ENCODE measurements around the gene MTHFS. TPM values are rescaled to one million over a fixed set of nuclear protein-coding genes. Genes with fewer than 3 reads are reported as not detected.

MTHFS gene
- total and polyA plus RNA-seq, 2 donors (not counting 1 experiment from before 2014, with no cell fraction given) = 9.5 to 21.6 TPM

GRCh38 chr15:79824136-79824701 is 72.6 kb downstream of the MTHFS start:
- Histone ChIP-seq H3K36me3 (ENCODE audit: control insufficient read depth, insufficient read depth, low read length) (no peaks in the 10 kb centered on the region), H3K4me2 (ENCODE audit: extremely low read depth, insufficient read depth, low read length) (no peak overlapping the region), H2AFZ (ENCODE audit: low read length) (no peak overlapping the region), H3K27me3 (ENCODE audit: control insufficient read depth, insufficient read depth, low read length) (no peaks in the 10 kb centered on the region), H3K9ac (ENCODE audit: insufficient read depth, low read length) (no peak overlapping the region), H3K9me3 (ENCODE audit: control insufficient read depth, insufficient read depth, low read depth, low read length) (no peaks in the 10 kb centered on the region), H3K4me3 (replicated peaks in 1 of 4; ENCODE audit: control extremely low read depth in 1 of 4, insufficient read depth in 1 of 4, low read depth in 3 of 4, low read length in 4 of 4) (no peak overlapping the region), H3K4me1 (ENCODE audit: control insufficient read depth, extremely low read depth, insufficient read depth, low read length) (no peaks in the 10 kb centered on the region), H3K27ac (ENCODE audit: insufficient read depth, low read length) (no peak overlapping the region), H4K20me1 (ENCODE audit: control insufficient read depth, extremely low read depth, insufficient read depth, low read length) (no peaks in the 10 kb centered on the region), H3K79me2 (ENCODE audit: control insufficient read depth, insufficient read depth, low read length) (no peaks in the 10 kb centered on the region)
- TF ChIP-seq CTCF (conservative IDR thresholded peaks at IDR 0.05 in 1 of 2, IDR thresholded peaks at IDR 0.05 in 1 of 2; ENCODE audit: low read depth in 1 of 2, low read length in 2 of 2) (no peak), EZH2 (IDR thresholded peaks at IDR 0.05; ENCODE audit: low read length, missing control alignments) (no peak)
- no peak for DNase-seq (ENCODE audit: low read depth in 2 of 2)

GRCh38 chr15:79820820-79821219 is 76.0 kb downstream of the MTHFS start:
- no peak overlapping the region for H2AFZ ChIP-seq (ENCODE audit: low read length)
- no peak overlapping the region for H3K4me3 ChIP-seq (replicated peaks in 1 of 4; ENCODE audit: control extremely low read depth in 1 of 4, insufficient read depth in 1 of 4, low read depth in 3 of 4, low read length in 4 of 4)
- no peaks in the 10 kb centered on the region for H3K27me3 ChIP-seq (ENCODE audit: control insufficient read depth, insufficient read depth, low read length)
- H4K20me1 ChIP-seq (ENCODE audit: control insufficient read depth, extremely low read depth, insufficient read depth, low read length) = no peaks in the 10 kb centered on the region
- H3K9me3 ChIP-seq (ENCODE audit: control insufficient read depth, insufficient read depth, low read depth, low read length) = no peaks in the 10 kb centered on the region
- no peaks in the 10 kb centered on the region for H3K4me1 ChIP-seq (ENCODE audit: control insufficient read depth, extremely low read depth, insufficient read depth, low read length)
- no peak overlapping the region for H3K27ac ChIP-seq (ENCODE audit: insufficient read depth, low read length)
- TF ChIP-seq CTCF (conservative IDR thresholded peaks at IDR 0.05 in 1 of 2, IDR thresholded peaks at IDR 0.05 in 1 of 2; ENCODE audit: low read depth in 1 of 2, low read length in 2 of 2) (no peak), EZH2 (IDR thresholded peaks at IDR 0.05; ENCODE audit: low read length, missing control alignments) (no peak)
- no peak overlapping the region for H3K9ac ChIP-seq (ENCODE audit: insufficient read depth, low read length)
- H3K36me3 ChIP-seq (ENCODE audit: control insufficient read depth, insufficient read depth, low read length) = no peaks in the 10 kb centered on the region
- no peaks in the 10 kb centered on the region for H3K79me2 ChIP-seq (ENCODE audit: control insufficient read depth, insufficient read depth, low read length)
- no peak overlapping the region for H3K4me2 ChIP-seq (ENCODE audit: extremely low read depth, insufficient read depth, low read length)
- DNase-seq (ENCODE audit: low read depth in 2 of 2) = no peak

GRCh38 chr15:79820176-79820575 is 76.6 kb downstream of the MTHFS start:
- Histone ChIP-seq H3K4me3 (replicated peaks in 1 of 4; ENCODE audit: control extremely low read depth in 1 of 4, insufficient read depth in 1 of 4, low read depth in 3 of 4, low read length in 4 of 4) (no peak overlapping the region), H3K4me2 (ENCODE audit: extremely low read depth, insufficient read depth, low read length) (no peak overlapping the region), H3K79me2 (ENCODE audit: control insufficient read depth, insufficient read depth, low read length) (no peaks in the 10 kb centered on the region), H2AFZ (ENCODE audit: low read length) (no peak overlapping the region), H3K9ac (ENCODE audit: insufficient read depth, low read length) (no peak overlapping the region), H3K27ac (ENCODE audit: insufficient read depth, low read length) (no peak overlapping the region), H3K36me3 (ENCODE audit: control insufficient read depth, insufficient read depth, low read length) (no peaks in the 10 kb centered on the region), H3K9me3 (ENCODE audit: control insufficient read depth, insufficient read depth, low read depth, low read length) (no peaks in the 10 kb centered on the region), H3K27me3 (ENCODE audit: control insufficient read depth, insufficient read depth, low read length) (no peaks in the 10 kb centered on the region), H4K20me1 (ENCODE audit: control insufficient read depth, extremely low read depth, insufficient read depth, low read length) (no peaks in the 10 kb centered on the region), H3K4me1 (ENCODE audit: control insufficient read depth, extremely low read depth, insufficient read depth, low read length) (no peaks in the 10 kb centered on the region)
- TF ChIP-seq EZH2 (IDR thresholded peaks at IDR 0.05; ENCODE audit: low read length, missing control alignments) (no peak), CTCF (conservative IDR thresholded peaks at IDR 0.05 in 1 of 2, IDR thresholded peaks at IDR 0.05 in 1 of 2; ENCODE audit: low read depth in 1 of 2, low read length in 2 of 2) (no peak)
- DNase-seq (ENCODE audit: low read depth in 2 of 2) = no peak
